Spinal cord (tissue), 4 donors: ENCODE measurements around the gene SGK2. TPM values are rescaled to one million over a fixed set of nuclear protein-coding genes. Genes with fewer than 3 reads are reported as not detected.

Source experiments
- polyA plus RNA-seq, 2 donors: library from polyadenylated mRNA; unstranded; fragments of 120-200 nt; gene quantifications; one replicate each; pipeline ENCODE4 v1.2.1, GENCODE V29; 2013; ENCODE audit not compliant: insufficient read length in 2 of 2
- total RNA-seq, 2 donors: library from RNA; depleted of rRNA in 1 of 2; stranded (reverse); fragments of 120-200 nt in 1 of 2; fragments of >200 nt in 1 of 2; gene quantifications; one replicate each; pipeline versions ENCODE4 v1.2.3 to v1.2.4, GENCODE V29; 2013 to 2014

SGK2 gene
- total and polyA plus RNA-seq, 4 donors = 6.4 to 20.7 (median 12.4) TPM

Other genes starting within 250 kb of the SGK2 start
- gene SRSF6, start 101.1 kb upstream of the SGK2 start, total RNA-seq = 100 to 1,000 TPM in 1 of 2 donors, 10 to 100 TPM in 1; 60.0 to 102 TPM
- 100 to 1,000 TPM; 234 to 247 TPM for gene SRSF6, start 101.1 kb upstream of the SGK2 start, polyA plus RNA-seq
- gene L3MBTL1, start 51.3 kb upstream of the SGK2 start, total RNA-seq = 10 to 100 TPM; 22.1 to 24.9 TPM
- gene L3MBTL1, start 51.3 kb upstream of the SGK2 start, polyA plus RNA-seq = 10 to 100 TPM; 34.1 to 52.8 TPM
- gene IFT52, start 31.9 kb downstream of the SGK2 start, total RNA-seq = 10 to 100 TPM; 49.0 to 67.3 TPM
- 10 to 100 TPM; 58.3 to 59.8 TPM for gene IFT52, start 31.9 kb downstream of the SGK2 start, polyA plus RNA-seq
- 1 to 10 TPM; 1.9 to 6.9 TPM for gene MYBL2, start 108.1 kb downstream of the SGK2 start, total RNA-seq
- 10 to 100 TPM; 13.8 to 14.8 TPM for gene MYBL2, start 108.1 kb downstream of the SGK2 start, polyA plus RNA-seq
- under 1 TPM in 1 of 2 donors, not detected in 1; 0.40 TPM for gene GTSF1L, start 168.0 kb downstream of the SGK2 start, total RNA-seq
- not detected for gene GTSF1L, start 168.0 kb downstream of the SGK2 start, polyA plus RNA-seq